H1 (cell line): ENCODE measurements around the gene SEMA3A. TPM values are rescaled to one million over a fixed set of nuclear protein-coding genes. Genes with fewer than 3 reads are reported as not detected.

Source experiments
- CTCF ChIA-PET: fragments of 300-600 bp; sonication (Branson Sonifier 250); formaldehyde crosslinking; loops from one replicate; lab custom pipeline; 2021; ENCODE audit not compliant: partially characterized antibody; lab: Charles Lee
- POLR2A ChIA-PET: fragments of 300-600 bp; sonication (Branson Sonifier 250); formaldehyde crosslinking; loops from one replicate; lab custom pipeline; 2021; ENCODE audit warnings: inconsistent platforms; ENCODE audit not compliant: partially characterized antibody; lab: Charles Lee
- DNase-seq, 2 experiments: peaks; one replicate each; pipeline versions ENCODE4 v3.0.0 to v3.0.0-alpha.2; 2010 to 2022; ENCODE audit warnings: low spot score in 2 of 2, low read depth in 1 of 2, mixed read lengths in 1 of 2
- FAIRE-seq: peaks from 2 replicates; lab custom pipeline; 2011; peaks lifted over from hg19 to GRCh38; lab: Jason Lieb, UNC
- H2AFZ ChIP-seq: 2 replicates; pipeline ENCODE4 v1.8.1; 2012; ENCODE audit warnings: low read length, inconsistent platforms
- H2AK5ac ChIP-seq: 2 replicates; pipeline ENCODE4 v1.6.1; 2013; ENCODE audit warnings: low read depth, low read length
- H2BK120ac ChIP-seq: replicated peaks from 2 replicates; pipeline ENCODE3; 2013; ENCODE audit warnings: low read depth, low read length, inconsistent platforms
- H2BK12ac ChIP-seq: 2 replicates; pipeline ENCODE4 v1.6.1; 2013; ENCODE audit warnings: low read depth, low read length
- H2BK15ac ChIP-seq: 2 replicates; pipeline ENCODE4 v1.6.1; 2013; ENCODE audit warnings: low read length
- H2BK20ac ChIP-seq: 2 replicates; pipeline ENCODE4 v1.6.1; 2013; ENCODE audit warnings: low read length
- H2BK5ac ChIP-seq: 2 replicates; pipeline ENCODE4 v1.6.1; 2013; ENCODE audit warnings: low read depth, low read length
- H3K14ac ChIP-seq: 2 replicates; pipeline ENCODE4 v1.6.1; 2013; ENCODE audit warnings: inconsistent platforms; ENCODE audit not compliant: insufficient read length
- H3K18ac ChIP-seq: 2 replicates; pipeline ENCODE4 v1.6.1; 2013; ENCODE audit warnings: low read length; ENCODE audit errors: extremely low read depth
- H3K23ac ChIP-seq: 2 replicates; pipeline ENCODE4 v1.6.1; 2013; ENCODE audit warnings: inconsistent platforms; ENCODE audit not compliant: insufficient read length
- H3K23me2 ChIP-seq: 2 replicates; pipeline ENCODE4 v1.6.1; 2013; ENCODE audit warnings: low read depth, low read length
- H3K27ac ChIP-seq: 2 replicates; pipeline ENCODE4 v1.6.1; 2011; ENCODE audit warnings: low read depth, low read length, inconsistent platforms
- H3K27me3 ChIP-seq, 4 experiments: replicated peaks in 1 of 4; 1 replicate in 1 of 4; 2 replicates in 3 of 4; pipeline versions ENCODE4 v1.6.1 to v1.8.1; 2011 to 2013; ENCODE audit warnings: low read length in 3 of 4, mild to moderate bottlenecking in 3 of 4, inconsistent platforms in 2 of 4, mixed read lengths in 2 of 4, moderate library complexity in 1 of 4; ENCODE audit not compliant: control insufficient read depth in 3 of 4, insufficient read depth in 3 of 4; ENCODE audit errors: extremely low read depth in 1 of 4
- H3K36me3 ChIP-seq, 4 experiments: 2 replicates each; pipeline versions ENCODE4 v1.6.1 to v1.8.1; 2011 to 2013; ENCODE audit warnings: mild to moderate bottlenecking in 4 of 4, low read length in 3 of 4, moderate library complexity in 2 of 4, control low read depth in 1 of 4, inconsistent platforms in 1 of 4; ENCODE audit not compliant: insufficient read depth in 4 of 4, control insufficient read depth in 2 of 4
- H3K4ac ChIP-seq: replicated peaks from 2 replicates; pipeline ENCODE3; 2013; ENCODE audit warnings: low read length, low read depth, mixed read lengths, inconsistent platforms; ENCODE audit not compliant: insufficient read length
- H3K4me1 ChIP-seq, 4 experiments: replicated peaks in 1 of 4; 1 replicate in 1 of 4; 2 replicates in 3 of 4; pipeline versions ENCODE4 v1.6.1 to v1.8.1; 2011 to 2013; ENCODE audit warnings: low read length in 3 of 4, inconsistent platforms in 2 of 4, mixed read lengths in 1 of 4; ENCODE audit not compliant: insufficient read depth in 4 of 4, control insufficient read depth in 3 of 4
- H3K4me2 ChIP-seq, 2 experiments: 2 replicates each; pipeline versions ENCODE4 v1.6.1 to v1.8.1; 2011 to 2013; ENCODE audit warnings: low read depth in 2 of 2, low read length in 2 of 2, control low read depth in 1 of 2, inconsistent platforms in 1 of 2, mild to moderate bottlenecking in 1 of 2; ENCODE audit not compliant: insufficient read depth in 1 of 2
- H3K4me3 ChIP-seq, 4 experiments: fragments of 200-600, 300-600 bp in 1 of 4; sonication (generic), shearing (Covaris generic), sonication (Bioruptor Twin) in 1 of 4; 2 replicates each; pipeline versions ENCODE4 v1.5.1 to v1.8.1; 2011 to 2016; ENCODE audit warnings: low read length in 4 of 4, low read depth in 3 of 4, control low read depth in 2 of 4, inconsistent platforms in 2 of 4, mild to moderate bottlenecking in 2 of 4, mixed read lengths in 1 of 4, moderate library complexity in 1 of 4; ENCODE audit not compliant: insufficient read depth in 2 of 4; ENCODE audit errors: extremely low read depth in 1 of 4
- H3K56ac ChIP-seq: replicated peaks from 2 replicates; pipeline ENCODE3; 2013; ENCODE audit warnings: low read depth, mild to moderate bottlenecking, mixed read lengths, low read length, inconsistent platforms; ENCODE audit not compliant: insufficient read length
- H3K79me1 ChIP-seq: 2 replicates; pipeline ENCODE4 v1.6.1; 2013; ENCODE audit warnings: low read depth, low read length, control low read depth
- H3K79me2 ChIP-seq, 2 experiments: 2 replicates each; pipeline versions ENCODE4 v1.6.1 to v1.8.1; 2012 to 2013; ENCODE audit warnings: low read length in 2 of 2, mild to moderate bottlenecking in 2 of 2, inconsistent platforms in 1 of 2; ENCODE audit not compliant: insufficient read depth in 2 of 2, control insufficient read depth in 1 of 2
- H3K9ac ChIP-seq, 4 experiments: replicated peaks in 1 of 4; 1 replicate in 1 of 4; 2 replicates in 3 of 4; pipeline versions ENCODE4 v1.6.1 to v1.8.1; 2011 to 2013; ENCODE audit warnings: low read depth in 3 of 4, low read length in 3 of 4, control low read depth in 2 of 4, mild to moderate bottlenecking in 2 of 4, moderate library complexity in 2 of 4, inconsistent platforms in 1 of 4; ENCODE audit errors: extremely low read depth in 1 of 4
- H3K9me3 ChIP-seq, 2 experiments: 2 replicates each; pipeline versions ENCODE4 v1.6.1 to v1.8.1; 2012 to 2013; ENCODE audit warnings: mild to moderate bottlenecking in 2 of 2, moderate library complexity in 2 of 2, control low read depth in 1 of 2, inconsistent platforms in 1 of 2, low read depth in 1 of 2, low read length in 1 of 2, mixed read lengths in 1 of 2; ENCODE audit not compliant: insufficient read depth in 2 of 2
- H4K20me1 ChIP-seq, 2 experiments: replicated peaks in 1 of 2; 2 replicates each; pipeline versions ENCODE3 to v1.8.1; 2011 to 2013; ENCODE audit warnings: inconsistent platforms in 2 of 2, low read length in 2 of 2, mild to moderate bottlenecking in 1 of 2; ENCODE audit not compliant: insufficient read depth in 2 of 2, control insufficient read depth in 1 of 2
- H4K5ac ChIP-seq: 2 replicates; pipeline ENCODE4 v1.6.1; 2013; ENCODE audit warnings: low read length, low read depth, mixed read lengths, inconsistent platforms; ENCODE audit not compliant: insufficient read length
- H4K8ac ChIP-seq: 2 replicates; pipeline ENCODE4 v1.8.0; 2013; ENCODE audit warnings: mild to moderate bottlenecking, moderate library complexity, low read length, inconsistent platforms; ENCODE audit not compliant: insufficient read depth; ENCODE audit errors: extremely low read depth
- H4K91ac ChIP-seq: replicated peaks from 2 replicates; pipeline ENCODE3; 2013; ENCODE audit warnings: low read length, mixed read lengths, inconsistent platforms; ENCODE audit not compliant: insufficient read length
- HDAC6 ChIP-seq: IDR thresholded peaks from one replicate; pipeline ENCODE4 v1.7.1; 2012; ENCODE audit warnings: low read depth, mild to moderate bottlenecking, inconsistent platforms, low read length, moderate library complexity
- KDM1A ChIP-seq: fragments of 200-600, 300-600 bp; sonication (generic); IDR thresholded peaks from 2 replicates; pipeline ENCODE4 v1.7.1; 2016; ENCODE audit warnings: mild to moderate bottlenecking, low read length, borderline replicate concordance
- KDM4A ChIP-seq: IDR thresholded peaks from one replicate; pipeline ENCODE4 v1.7.1; 2012; ENCODE audit warnings: low read depth, mild to moderate bottlenecking, moderate library complexity, low read length, inconsistent platforms; ENCODE audit not compliant: severe bottlenecking
- SIN3A ChIP-seq, 2 experiments: IDR thresholded peaks in 1 of 2; conservative IDR thresholded peaks in 1 of 2; 2 replicates each; pipeline ENCODE4 v1.6.1; 2011 to 2012; ENCODE audit warnings: low read length in 2 of 2, improper control_type of control experiment in 1 of 2, low read depth in 1 of 2, mild to moderate bottlenecking in 1 of 2
- SP4 ChIP-seq: IDR thresholded peaks from 2 replicates; pipeline ENCODE4 v1.6.1; 2012; ENCODE audit warnings: low read length, inconsistent platforms
- TAF7 ChIP-seq: optimal IDR thresholded peaks from 2 replicates; pipeline ENCODE3; 2011; ENCODE audit warnings: low read depth, mild to moderate bottlenecking, inconsistent platforms, low read length, moderate library complexity, borderline replicate concordance
- polyA plus RNA-seq, 7 experiments: library from polyadenylated mRNA; depleted of rRNA in 3 of 7; stranded (reverse) in 5 of 7; unstranded in 2 of 7; fragments of >200 nt in 5 of 7; fragments of 200-250 nt in 2 of 7; gene quantifications; 1 replicate in 5 of 7; 2 replicates in 1 of 7; 4 replicates in 1 of 7; pipeline versions ENCODE4 v1.2.1 to v1.2.3, GENCODE V29; 2011 to 2013; ENCODE audit warnings: missing spikeins in 2 of 7, mixed read lengths in 2 of 7
- total RNA-seq: library from RNA; stranded (reverse); fragmentation: NEBNext Ultra II Directional; extraction: Animal tissue kit (Norgen Biotek cat#: 25700); gene quantifications from 2 replicates; pipeline ENCODE4 v1.2.1, GENCODE V29; 2021
- TF ChIP-seq, protein P1 (sequence below), 3 experiments: IDR thresholded peaks; 1 replicate in 2 of 3; 2 replicates in 1 of 3; pipeline versions ENCODE4 v1.5.1 to v1.6.1; 2011; ENCODE audit warnings: low read length in 3 of 3, mild to moderate bottlenecking in 3 of 3, inconsistent platforms in 2 of 3, low read depth in 1 of 3, moderate library complexity in 1 of 3; ENCODE audit not compliant: insufficient read depth in 1 of 3; ENCODE audit errors: control extremely low read depth in 1 of 3

SEMA3A gene
- total and polyA plus RNA-seq, 2 of the 8 experiments (the other 6 are each of a cell fraction or from before 2014, with no cell fraction given): 8.1 to 45.9 TPM

DNA sequence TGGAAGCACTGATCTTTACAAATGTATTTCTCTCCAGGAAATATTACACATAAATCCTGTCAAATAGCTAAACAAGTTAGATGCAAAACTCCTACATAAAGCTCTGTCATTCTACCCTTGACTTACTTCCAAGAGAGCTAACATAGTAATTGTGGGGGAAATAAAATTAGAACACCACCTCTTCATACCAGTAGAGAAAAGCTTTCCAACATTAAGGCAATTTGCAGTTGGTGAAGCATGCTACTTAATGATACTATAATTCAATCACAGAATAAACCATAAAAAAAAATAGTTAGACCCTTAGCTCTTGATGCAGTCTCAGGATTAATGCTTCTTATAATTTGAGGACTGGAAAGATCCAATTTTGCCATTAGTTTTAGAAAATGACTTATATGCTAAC, 35.2 kb downstream of the SEMA3A start:
- no peak overlapping the region for H2BK20ac ChIP-seq
- H3K18ac ChIP-seq: no peak overlapping the region
- H3K27ac ChIP-seq: no peak overlapping the region
- no peak overlapping the region for H3K4ac ChIP-seq
- no peak overlapping the region for H2AFZ ChIP-seq
- no peak overlapping the region for H4K5ac ChIP-seq
- no peak overlapping the region for H2BK15ac ChIP-seq
- no peak overlapping the region for H2AK5ac ChIP-seq
- no peak overlapping the region for H2BK5ac ChIP-seq
- H3K14ac ChIP-seq: no peak overlapping the region
- no peaks in the 10 kb centered on the region for H4K20me1 ChIP-seq
- FAIRE-seq (no peak), DNase-seq (no peak)
- H3K9ac ChIP-seq: no peak overlapping the region
- H3K4me1 ChIP-seq: peaks cover 0 to 3% (median 2%) of the 10 kb centered on the region in 4 experiments; a peak in 3 of 7 replicates
- no peaks in the 10 kb centered on the region for H3K79me1 ChIP-seq
- no peak overlapping the region for H4K8ac ChIP-seq
- no peaks in the 10 kb centered on the region for H3K23me2 ChIP-seq
- ChIA-PET POLR2A (no interaction called here), CTCF (no interaction called here)
- H3K9me3 ChIP-seq: no peaks in the 10 kb centered on the region
- TF ChIP-seq KDM4A: no peak
- TF ChIP-seq TAF7: no peak
- no peak for TF ChIP-seq SP4
- no peak for TF ChIP-seq HDAC6
- no peak for TF ChIP-seq SIN3A (conservative IDR thresholded peaks at IDR 0.05 in 1 of 2, IDR thresholded peaks at IDR 0.05 in 1 of 2; ENCODE audit: low read depth in 1 of 2, low read length in 2 of 2)
- TF ChIP-seq, protein P1, sequence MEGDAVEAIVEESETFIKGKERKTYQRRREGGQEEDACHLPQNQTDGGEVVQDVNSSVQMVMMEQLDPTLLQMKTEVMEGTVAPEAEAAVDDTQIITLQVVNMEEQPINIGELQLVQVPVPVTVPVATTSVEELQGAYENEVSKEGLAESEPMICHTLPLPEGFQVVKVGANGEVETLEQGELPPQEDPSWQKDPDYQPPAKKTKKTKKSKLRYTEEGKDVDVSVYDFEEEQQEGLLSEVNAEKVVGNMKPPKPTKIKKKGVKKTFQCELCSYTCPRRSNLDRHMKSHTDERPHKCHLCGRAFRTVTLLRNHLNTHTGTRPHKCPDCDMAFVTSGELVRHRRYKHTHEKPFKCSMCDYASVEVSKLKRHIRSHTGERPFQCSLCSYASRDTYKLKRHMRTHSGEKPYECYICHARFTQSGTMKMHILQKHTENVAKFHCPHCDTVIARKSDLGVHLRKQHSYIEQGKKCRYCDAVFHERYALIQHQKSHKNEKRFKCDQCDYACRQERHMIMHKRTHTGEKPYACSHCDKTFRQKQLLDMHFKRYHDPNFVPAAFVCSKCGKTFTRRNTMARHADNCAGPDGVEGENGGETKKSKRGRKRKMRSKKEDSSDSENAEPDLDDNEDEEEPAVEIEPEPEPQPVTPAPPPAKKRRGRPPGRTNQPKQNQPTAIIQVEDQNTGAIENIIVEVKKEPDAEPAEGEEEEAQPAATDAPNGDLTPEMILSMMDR (IDR thresholded peaks at IDR 0.05; ENCODE audit: control extremely low read depth in 1 of 3, insufficient read depth in 1 of 3, low read depth in 1 of 3, low read length in 3 of 3): no peak
- no peak for TF ChIP-seq KDM1A
- no peak overlapping the region for H3K4me3 ChIP-seq
- H3K56ac ChIP-seq: no peak overlapping the region
- peaks cover 0 to 14% of the 10 kb centered on the region in 2 experiments; a peak in 2 of 4 replicates for H3K79me2 ChIP-seq
- H2BK120ac ChIP-seq: no peak overlapping the region
- H2BK12ac ChIP-seq: no peak overlapping the region
- H3K23ac ChIP-seq: no peak overlapping the region
- H4K91ac ChIP-seq: no peak overlapping the region
- H3K4me2 ChIP-seq: no peak overlapping the region
- H3K36me3 ChIP-seq: no peaks in the 10 kb centered on the region
- no peaks in the 10 kb centered on the region for H3K27me3 ChIP-seq
